PFSK-1 (cell line): ENCODE measurements around the gene METTL25B.

Experiments
- POLR2AphosphoS5 ChIP-seq: IDR thresholded peaks from 2 replicates; pipeline ENCODE4 v1.6.1; 2012; ENCODE audit warnings: low read depth, mild to moderate bottlenecking, control low read depth, low read length, moderate library complexity
- TAF1 ChIP-seq: IDR thresholded peaks from 2 replicates; pipeline ENCODE4 v1.6.1; 2012; ENCODE audit warnings: low read length, control low read depth, borderline replicate concordance; ENCODE audit not compliant: insufficient read depth
- TF ChIP-seq, protein P1 (sequence below), 2 experiments: IDR thresholded peaks; 2 replicates each; pipeline versions ENCODE4 v1.6.1 to v1.8.0; 2011 to 2012; ENCODE audit warnings: low read depth in 2 of 2, low read length in 2 of 2, control low read depth in 1 of 2, inconsistent platforms in 1 of 2, mild to moderate bottlenecking in 1 of 2, moderate library complexity in 1 of 2; ENCODE audit not compliant: insufficient read depth in 1 of 2

DNA sequence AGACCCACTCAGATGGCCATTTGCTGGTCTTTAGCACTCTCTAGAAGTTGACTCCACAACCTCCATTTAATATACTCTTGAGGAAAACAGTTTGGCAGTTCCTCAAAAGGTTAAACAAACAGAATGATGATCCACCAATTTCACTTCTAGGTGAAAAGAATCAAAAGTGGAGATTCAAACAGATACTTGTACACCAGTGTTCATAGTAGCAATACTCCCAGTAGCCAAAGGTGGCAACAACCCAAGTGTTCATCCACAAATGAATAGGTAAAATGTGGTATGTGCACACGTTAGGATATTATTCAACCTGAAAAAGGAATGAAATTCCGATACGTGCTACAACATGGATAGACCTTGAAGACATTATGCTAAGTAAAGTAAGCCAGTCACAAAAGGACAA, 45.3 kb downstream of the METTL25B start:
- TF ChIP-seq POLR2AphosphoS5: no peak
- no peak for TF ChIP-seq TAF1
- TF ChIP-seq, protein P1, sequence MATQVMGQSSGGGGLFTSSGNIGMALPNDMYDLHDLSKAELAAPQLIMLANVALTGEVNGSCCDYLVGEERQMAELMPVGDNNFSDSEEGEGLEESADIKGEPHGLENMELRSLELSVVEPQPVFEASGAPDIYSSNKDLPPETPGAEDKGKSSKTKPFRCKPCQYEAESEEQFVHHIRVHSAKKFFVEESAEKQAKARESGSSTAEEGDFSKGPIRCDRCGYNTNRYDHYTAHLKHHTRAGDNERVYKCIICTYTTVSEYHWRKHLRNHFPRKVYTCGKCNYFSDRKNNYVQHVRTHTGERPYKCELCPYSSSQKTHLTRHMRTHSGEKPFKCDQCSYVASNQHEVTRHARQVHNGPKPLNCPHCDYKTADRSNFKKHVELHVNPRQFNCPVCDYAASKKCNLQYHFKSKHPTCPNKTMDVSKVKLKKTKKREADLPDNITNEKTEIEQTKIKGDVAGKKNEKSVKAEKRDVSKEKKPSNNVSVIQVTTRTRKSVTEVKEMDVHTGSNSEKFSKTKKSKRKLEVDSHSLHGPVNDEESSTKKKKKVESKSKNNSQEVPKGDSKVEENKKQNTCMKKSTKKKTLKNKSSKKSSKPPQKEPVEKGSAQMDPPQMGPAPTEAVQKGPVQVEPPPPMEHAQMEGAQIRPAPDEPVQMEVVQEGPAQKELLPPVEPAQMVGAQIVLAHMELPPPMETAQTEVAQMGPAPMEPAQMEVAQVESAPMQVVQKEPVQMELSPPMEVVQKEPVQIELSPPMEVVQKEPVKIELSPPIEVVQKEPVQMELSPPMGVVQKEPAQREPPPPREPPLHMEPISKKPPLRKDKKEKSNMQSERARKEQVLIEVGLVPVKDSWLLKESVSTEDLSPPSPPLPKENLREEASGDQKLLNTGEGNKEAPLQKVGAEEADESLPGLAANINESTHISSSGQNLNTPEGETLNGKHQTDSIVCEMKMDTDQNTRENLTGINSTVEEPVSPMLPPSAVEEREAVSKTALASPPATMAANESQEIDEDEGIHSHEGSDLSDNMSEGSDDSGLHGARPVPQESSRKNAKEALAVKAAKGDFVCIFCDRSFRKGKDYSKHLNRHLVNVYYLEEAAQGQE (IDR thresholded peaks at IDR 0.05; ENCODE audit: insufficient read depth in 1 of 2, low read depth in 2 of 2, low read length in 2 of 2): no peak
